Metanephros (tissue), 2 donors: ENCODE results near the gene SPAG4. TPM values are rescaled to one million over a fixed set of nuclear protein-coding genes. Genes with fewer than 3 reads are reported as not detected.

Experiments
- small RNA-seq: library from RNA; depleted of rRNA; stranded (forward); fragments of <200 nt; gene quantifications from one replicate; pipeline ENCODE3, GENCODE V24; 2014; ENCODE audit warnings: low replicate concordance
- total RNA-seq: library from RNA; depleted of rRNA; stranded (reverse); fragments of >200 nt; gene quantifications from one replicate; pipeline ENCODE4 v1.2.3, GENCODE V29; 2014

Gene SPAG4, protein sequence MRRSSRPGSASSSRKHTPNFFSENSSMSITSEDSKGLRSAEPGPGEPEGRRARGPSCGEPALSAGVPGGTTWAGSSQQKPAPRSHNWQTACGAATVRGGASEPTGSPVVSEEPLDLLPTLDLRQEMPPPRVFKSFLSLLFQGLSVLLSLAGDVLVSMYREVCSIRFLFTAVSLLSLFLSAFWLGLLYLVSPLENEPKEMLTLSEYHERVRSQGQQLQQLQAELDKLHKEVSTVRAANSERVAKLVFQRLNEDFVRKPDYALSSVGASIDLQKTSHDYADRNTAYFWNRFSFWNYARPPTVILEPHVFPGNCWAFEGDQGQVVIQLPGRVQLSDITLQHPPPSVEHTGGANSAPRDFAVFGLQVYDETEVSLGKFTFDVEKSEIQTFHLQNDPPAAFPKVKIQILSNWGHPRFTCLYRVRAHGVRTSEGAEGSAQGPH
- 2.9 TPM for total RNA-seq

DNA sequence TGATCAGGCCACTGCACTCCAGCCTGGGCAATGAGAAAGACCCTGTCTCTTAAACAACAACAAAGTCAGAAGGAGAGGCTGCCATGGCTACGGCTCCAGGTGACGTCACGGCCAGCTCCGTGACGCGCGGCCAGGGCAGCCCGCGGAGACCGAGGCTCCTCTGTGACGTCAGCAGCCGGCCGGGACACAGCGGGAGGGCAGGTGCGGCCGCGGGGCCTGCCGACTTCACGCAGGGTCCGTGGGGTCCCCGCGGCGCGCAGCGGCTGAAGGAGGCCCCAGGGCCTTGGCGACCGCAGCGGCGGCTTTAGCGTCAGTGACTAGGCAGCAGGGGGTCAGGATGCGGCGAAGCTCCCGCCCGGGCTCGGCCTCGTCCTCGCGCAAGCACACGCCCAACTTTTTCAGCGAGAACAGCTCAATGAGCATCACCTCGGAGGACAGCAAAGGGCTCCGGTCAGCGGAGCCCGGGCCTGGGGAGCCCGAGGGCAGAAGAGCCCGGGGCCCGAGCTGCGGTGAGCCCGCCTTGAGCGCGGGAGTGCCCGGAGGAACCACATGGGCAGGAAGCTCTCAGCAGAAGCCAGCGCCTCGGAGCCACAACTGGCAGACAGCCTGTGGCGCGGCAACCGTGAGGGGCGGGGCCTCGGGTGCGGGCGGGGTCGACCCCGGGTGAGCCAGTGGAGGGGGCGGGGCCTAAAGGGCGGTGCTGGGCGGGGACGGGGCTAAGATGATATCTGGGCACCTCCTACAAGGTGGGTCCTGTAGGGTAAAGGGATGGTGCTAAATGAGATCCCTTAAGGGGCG, at the start of gene SPAG4:
Gene SPAG4, plus strand, starts transcription at position 163 of the 798 bp plus-strand sequence. Its CDS starts 175 bp downstream, at position 338.

DNA sequence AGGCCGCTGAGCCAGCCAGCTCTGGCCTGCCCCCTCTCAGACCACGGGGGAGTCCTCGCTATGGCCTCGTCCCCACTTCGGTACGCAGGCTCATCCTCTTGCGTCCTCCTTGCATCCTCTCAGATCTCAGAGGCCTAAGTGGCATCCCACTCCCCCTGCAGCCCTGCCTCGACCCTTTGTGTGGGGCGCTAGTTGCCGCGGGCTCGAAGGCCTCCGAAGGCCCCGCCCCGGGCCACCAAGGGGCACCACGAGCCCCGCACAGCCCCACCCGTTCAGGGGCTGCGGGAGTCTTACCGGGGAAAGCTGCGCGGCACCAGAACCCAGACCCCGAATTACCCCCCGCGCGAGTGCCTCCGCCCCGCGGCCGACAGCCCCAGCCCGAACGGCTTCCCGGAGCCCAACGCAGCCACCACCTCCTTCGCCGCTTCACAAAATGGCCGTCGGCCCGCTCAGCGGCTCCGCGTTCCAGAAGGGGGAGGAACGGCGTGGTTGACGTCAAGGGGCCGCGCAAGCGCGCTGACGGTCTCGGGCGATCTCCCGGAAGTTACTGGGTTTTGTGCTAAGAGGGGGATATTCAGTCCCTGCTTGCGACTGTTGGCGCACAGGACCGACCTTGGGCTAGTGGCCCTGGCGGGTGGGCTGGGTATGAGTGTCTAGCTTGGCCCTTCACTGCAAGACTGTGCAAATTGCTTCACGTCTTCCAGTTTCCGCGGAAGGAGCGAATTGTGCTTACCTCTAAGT, 49.0 kb downstream of the SPAG4 start, which contains the start of the genes CPNE1 and RBM12:
Gene CPNE1, minus strand, starts transcription at position 435 of the 741 bp plus-strand sequence. CDS start 31,977 bp downstream, outside the sequence.
Gene RBM12, minus strand, starts transcription at position 435 of the 741 bp plus-strand sequence. CDS start 9,578 bp downstream, outside the sequence.

Small RNA genes within 50 kb of the gene (small RNA-seq; reads per million reads assigned to genes)
- gene RNU6-759P: not detected
- not detected for gene RPL37P1

Other genes starting within 250 kb of the SPAG4 start
- 41.1 TPM for gene UQCC1, start 203.9 kb upstream of the SPAG4 start, total RNA-seq
- 0.12 TPM for gene GDF5, start 177.6 kb upstream of the SPAG4 start, total RNA-seq
- gene CEP250, start 160.2 kb upstream of the SPAG4 start, total RNA-seq: 21.4 TPM
- not detected for gene C20orf173, start 86.2 kb upstream of the SPAG4 start, total RNA-seq
- 301 TPM for gene ERGIC3, start 73.8 kb upstream of the SPAG4 start, total RNA-seq
- 129 TPM for gene CPNE1, start 49.1 kb downstream of the SPAG4 start, total RNA-seq
- gene RBM12, start 49.1 kb downstream of the SPAG4 start, total RNA-seq: 49.7 TPM
- gene NFS1, start 83.5 kb downstream of the SPAG4 start, total RNA-seq: 47.8 TPM
- gene ROMO1, start 83.6 kb downstream of the SPAG4 start, total RNA-seq: 237 TPM
- 536 TPM for gene RBM39, start 126.4 kb downstream of the SPAG4 start, total RNA-seq
- 32.5 TPM for gene PHF20, start 156.2 kb downstream of the SPAG4 start, total RNA-seq